T-helper 2 cell treated with Interferon-gamma antibody and Interleukin-4, amounts not matched to agents 5 μg/mL and 100 μg/mL, for 36 hours (primary cell): ENCODE measurements around the gene RBFOX2.
"Not testable (repeated sequence)": the region's sequence is repeated elsewhere in the genome, so short reads cannot be mapped to it uniquely, and the experiment has no call there.

Experiments
- DNase-seq: peaks from one replicate; pipeline ENCODE4 v3.0.0; 2021; ENCODE audit warnings: low spot score
- H3K27ac Mint-ChIP-seq: one replicate; pipeline ENCODE4 v1.8.0; 2021; ENCODE audit warnings: mild to moderate bottlenecking, mixed read lengths
- H3K27me3 Mint-ChIP-seq: one replicate; pipeline ENCODE4 v1.8.0; 2021; ENCODE audit warnings: low read depth, mixed read lengths
- H3K36me3 Mint-ChIP-seq: one replicate; pipeline ENCODE4 v1.8.0; 2021; ENCODE audit warnings: low read depth, mixed read lengths
- H3K4me1 Mint-ChIP-seq: one replicate; pipeline ENCODE4 v1.8.0; 2021; ENCODE audit warnings: low read depth, mixed read lengths
- H3K4me3 Mint-ChIP-seq: one replicate; pipeline ENCODE4 v1.8.0; 2022; ENCODE audit warnings: mild to moderate bottlenecking, moderate library complexity, mixed read lengths
- H3K9me3 Mint-ChIP-seq: one replicate; pipeline ENCODE4 v1.8.0; 2021; ENCODE audit warnings: mixed read lengths

The RBFOX2 gene

GRCh38 chr22:35791788-35792187 is 236.8 kb downstream of the RBFOX2 start:
- not testable (repeated sequence) for H3K4me3 Mint-ChIP-seq, H3K27me3 Mint-ChIP-seq, DNase-seq, H3K27ac Mint-ChIP-seq, H3K36me3 Mint-ChIP-seq, H3K9me3 Mint-ChIP-seq, H3K4me1 Mint-ChIP-seq

DNA sequence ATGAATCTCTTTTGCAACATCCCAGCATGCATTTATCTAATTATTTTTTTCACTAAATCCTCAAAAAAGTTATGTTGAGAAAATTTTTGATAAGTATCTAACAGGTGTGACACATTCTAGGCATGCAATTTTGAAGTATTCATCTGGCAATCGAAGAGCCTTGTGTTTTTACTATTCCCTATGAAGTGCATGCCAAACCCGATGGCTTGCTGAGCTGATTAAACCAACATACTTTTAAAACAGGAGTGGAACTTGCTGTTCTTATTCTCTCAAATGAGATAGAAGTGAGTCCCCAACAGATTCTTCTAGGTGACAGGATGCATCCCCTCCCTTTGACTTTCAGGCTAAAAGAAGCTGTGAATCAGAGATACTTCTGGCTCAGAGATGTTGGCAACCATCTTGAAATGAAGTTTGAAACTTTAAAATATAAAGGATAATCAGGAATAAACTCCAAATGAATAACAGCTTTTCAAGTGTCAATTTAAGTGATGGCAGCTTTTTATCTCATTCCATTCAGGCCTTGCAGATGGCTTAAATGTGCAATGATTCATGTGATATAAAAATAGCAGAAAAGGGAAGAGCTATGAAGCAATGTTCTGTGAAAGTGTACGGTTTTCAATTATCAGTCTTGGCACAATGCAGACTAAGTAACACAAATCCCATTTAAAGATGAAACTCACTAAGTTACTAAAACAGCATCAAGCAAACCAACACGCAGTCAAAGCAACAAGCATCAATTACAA is 243.3 kb downstream of the RBFOX2 start:
- Mint-ChIP-seq H3K4me3 (no peak overlapping the region), H3K36me3 (no peaks in the 10 kb centered on the region), H3K27me3 (no peaks in the 10 kb centered on the region), H3K4me1 (no peaks in the 10 kb centered on the region), H3K9me3 (no peaks in the 10 kb centered on the region), H3K27ac (no peak overlapping the region)
- DNase-seq: no peak

DNA sequence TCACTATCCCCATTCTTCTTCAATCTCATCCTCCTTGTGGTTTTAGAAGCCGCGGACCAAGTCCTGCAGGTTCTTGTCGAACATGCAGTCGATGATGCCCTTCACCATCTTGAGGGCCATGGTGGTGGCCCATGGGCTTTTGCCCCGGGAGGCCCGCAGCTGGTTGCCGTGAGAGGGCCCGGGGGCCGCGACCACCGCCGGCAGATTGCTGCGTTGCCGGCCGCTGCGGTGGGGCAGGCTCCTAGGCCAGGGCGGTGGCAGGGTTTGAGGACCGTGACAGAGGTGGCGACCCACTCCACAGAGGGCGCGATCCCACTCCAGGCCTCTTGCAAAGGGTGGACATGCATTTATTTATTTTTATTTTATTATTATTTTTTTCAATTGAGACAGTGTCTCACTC is 244.0 kb downstream of the RBFOX2 start:
- Mint-ChIP-seq H3K27me3 (no peaks in the 10 kb centered on the region), H3K4me3 (no peak overlapping the region), H3K4me1 (no peaks in the 10 kb centered on the region)

GRCh38 chr22:35783943-35784614 is 244.5 kb downstream of the RBFOX2 start:
- DNase-seq: no peak

More for the DNA sequence above, 244.0 kb downstream of the RBFOX2 start:
- DNase-seq: no peak
- no peak overlapping the region for H3K27ac Mint-ChIP-seq
- no peaks in the 10 kb centered on the region for H3K9me3 Mint-ChIP-seq
- no peaks in the 10 kb centered on the region for H3K36me3 Mint-ChIP-seq

DNA sequence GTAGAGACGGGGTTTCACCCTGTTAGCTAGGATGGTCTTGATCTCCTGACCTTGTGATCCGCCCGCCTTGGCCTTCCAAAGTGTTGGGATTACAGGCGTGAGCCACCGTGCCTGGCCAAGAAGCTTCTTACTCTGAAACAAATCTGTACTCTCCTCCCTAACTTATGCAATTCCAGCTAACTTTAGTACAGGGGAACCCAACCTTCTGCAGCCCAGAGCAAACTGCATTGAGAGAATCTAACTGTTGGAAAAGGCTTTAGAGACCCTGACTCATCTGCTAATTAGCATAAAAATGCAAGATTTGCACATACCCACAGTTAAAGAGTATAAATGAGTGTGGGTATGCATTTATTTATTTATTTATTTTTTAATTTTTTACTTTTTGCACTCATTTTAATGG is 246.1 kb downstream of the RBFOX2 start:
- no peak for DNase-seq
- H3K4me1 Mint-ChIP-seq: no peaks in the 10 kb centered on the region

More at GRCh38 chr22:35783943-35784614, 244.5 kb downstream of the RBFOX2 start:
- no peaks in the 10 kb centered on the region for H3K9me3 Mint-ChIP-seq
- H3K27ac Mint-ChIP-seq: no peak overlapping the region
- no peaks in the 10 kb centered on the region for H3K4me1 Mint-ChIP-seq
- H3K4me3 Mint-ChIP-seq: no peak overlapping the region
- H3K36me3 Mint-ChIP-seq: no peaks in the 10 kb centered on the region
- peaks cover 2% of the 10 kb centered on the region for H3K27me3 Mint-ChIP-seq

GRCh38 chr22:35781898-35782297 is 246.7 kb downstream of the RBFOX2 start:
- H3K4me1 Mint-ChIP-seq: no peaks in the 10 kb centered on the region
- H3K27me3 Mint-ChIP-seq: peaks cover 2% of the 10 kb centered on the region
- H3K36me3 Mint-ChIP-seq: no peaks in the 10 kb centered on the region
- no peak for DNase-seq
- H3K4me3 Mint-ChIP-seq: no peak overlapping the region
- no peaks in the 10 kb centered on the region for H3K9me3 Mint-ChIP-seq
- no peak overlapping the region for H3K27ac Mint-ChIP-seq

More for the DNA sequence above, 246.1 kb downstream of the RBFOX2 start:
- H3K9me3 Mint-ChIP-seq: no peaks in the 10 kb centered on the region
- H3K4me3 Mint-ChIP-seq: no peak overlapping the region
- H3K27me3 Mint-ChIP-seq: peaks cover 2% of the 10 kb centered on the region
- no peaks in the 10 kb centered on the region for H3K36me3 Mint-ChIP-seq
- H3K27ac Mint-ChIP-seq: no peak overlapping the region

GRCh38 chr22:35777335-35777975 is 251.2 kb downstream of the RBFOX2 start:
- H3K9me3 Mint-ChIP-seq: no peaks in the 10 kb centered on the region
- no peaks in the 10 kb centered on the region for H3K4me1 Mint-ChIP-seq
- peaks cover 14% of the 10 kb centered on the region for H3K27me3 Mint-ChIP-seq
- no peak overlapping the region for H3K4me3 Mint-ChIP-seq
- DNase-seq: no peak
- no peak overlapping the region for H3K27ac Mint-ChIP-seq
- no peaks in the 10 kb centered on the region for H3K36me3 Mint-ChIP-seq

GRCh38 chr22:35775339-35775738 is 253.3 kb downstream of the RBFOX2 start:
- DNase-seq: no peak
- Mint-ChIP-seq H3K27ac (no peak overlapping the region), H3K36me3 (no peaks in the 10 kb centered on the region), H3K9me3 (no peaks in the 10 kb centered on the region), H3K4me1 (no peaks in the 10 kb centered on the region), H3K27me3 (peaks cover 14% of the 10 kb centered on the region), H3K4me3 (no peak overlapping the region)

DNA sequence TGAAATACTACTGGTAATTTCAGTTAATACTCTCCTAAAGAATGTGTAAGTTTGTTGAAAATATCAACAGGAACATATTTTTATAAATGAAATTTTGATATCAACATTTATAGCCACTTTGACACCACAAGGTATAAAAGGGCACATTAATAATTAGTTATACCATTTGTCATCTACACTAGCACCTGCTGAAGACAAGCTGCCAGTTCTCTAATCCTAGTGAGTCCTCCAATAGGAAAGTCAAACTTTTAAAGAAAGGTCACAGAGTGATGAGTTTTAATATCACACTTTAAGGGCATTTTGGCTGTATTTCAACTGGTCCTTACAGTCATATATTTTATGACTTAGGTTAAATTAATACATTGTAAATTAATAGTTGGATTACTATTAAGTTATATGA is 258.6 kb downstream of the RBFOX2 start:
- Mint-ChIP-seq H3K9me3 (no peaks in the 10 kb centered on the region), H3K4me3 (no peak overlapping the region), H3K4me1 (no peaks in the 10 kb centered on the region), H3K27me3 (peaks cover 21% of the 10 kb centered on the region), H3K27ac (no peak overlapping the region), H3K36me3 (no peaks in the 10 kb centered on the region)
- no peak for DNase-seq

DNA sequence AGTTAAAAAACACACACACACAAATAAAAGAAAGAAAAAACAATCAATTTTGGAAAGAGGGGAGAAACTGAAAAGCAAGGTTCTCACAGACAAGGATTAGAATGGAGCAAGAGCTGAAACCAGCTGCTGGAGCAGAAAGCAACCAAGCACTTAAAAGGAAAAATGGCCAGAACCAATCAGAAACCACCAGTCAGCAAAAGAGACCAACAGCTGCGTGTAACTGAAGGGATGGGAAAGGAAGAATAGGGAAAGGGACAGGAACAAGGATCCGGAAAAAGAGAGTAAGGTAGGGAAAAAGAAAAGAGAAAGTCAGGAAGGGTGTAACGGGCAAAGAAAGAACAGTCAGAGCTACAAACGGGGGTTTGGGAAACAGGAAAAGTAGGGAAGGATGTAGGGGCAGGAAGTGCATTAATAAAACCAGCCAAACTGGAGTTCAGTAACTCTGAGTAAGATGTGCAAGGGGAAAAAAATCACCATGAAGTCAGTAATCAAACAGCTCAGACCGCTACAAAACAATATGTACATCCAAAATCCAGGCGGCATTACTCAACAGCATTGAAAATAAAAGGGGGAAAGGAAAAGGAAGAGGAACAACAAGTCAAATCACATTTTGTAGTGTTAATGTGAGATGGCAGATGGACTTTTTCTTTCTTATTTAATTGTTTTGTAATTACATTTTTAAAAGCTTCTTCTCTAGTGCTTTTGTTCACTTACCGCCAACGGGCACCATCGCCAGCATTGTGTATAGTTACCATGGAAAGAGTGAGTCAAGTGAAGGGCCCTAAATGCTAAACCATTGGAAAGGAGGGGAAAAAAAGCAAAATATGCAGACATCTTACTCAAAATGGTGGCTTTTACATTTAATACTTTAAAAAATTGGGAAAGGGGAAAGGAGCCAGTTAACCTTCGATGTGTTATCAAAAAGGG is 261.7 kb downstream of the RBFOX2 start:
- no peaks in the 10 kb centered on the region for H3K36me3 Mint-ChIP-seq
- no peaks in the 10 kb centered on the region for H3K4me1 Mint-ChIP-seq
- no peaks in the 10 kb centered on the region for H3K9me3 Mint-ChIP-seq
- H3K4me3 Mint-ChIP-seq: no peak overlapping the region
- peaks cover 17% of the 10 kb centered on the region for H3K27me3 Mint-ChIP-seq
- DNase-seq: no peak
- H3K27ac Mint-ChIP-seq: no peak overlapping the region

DNA sequence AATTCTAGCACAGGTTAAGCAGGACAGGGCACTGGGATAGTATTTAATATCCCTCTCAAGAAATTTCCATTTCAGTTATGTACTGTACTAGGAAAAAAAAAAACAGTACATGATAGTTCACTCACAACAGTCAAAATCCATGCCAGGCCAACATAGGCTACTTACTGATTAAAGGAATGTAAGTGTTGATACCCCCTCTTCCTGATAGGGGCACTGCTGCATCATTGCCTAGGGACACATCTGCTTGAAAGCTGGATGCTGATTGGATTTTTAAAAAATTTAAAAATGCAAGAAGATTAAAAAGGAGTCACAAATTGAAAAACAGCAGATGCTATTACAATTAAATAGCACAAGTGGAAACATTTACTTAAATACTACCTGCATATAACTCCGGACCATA is 267.6 kb downstream of the RBFOX2 start:
- Mint-ChIP-seq H3K4me1 (no peaks in the 10 kb centered on the region), H3K27me3 (peaks cover 3% of the 10 kb centered on the region), H3K9me3 (no peaks in the 10 kb centered on the region), H3K4me3 (no peak overlapping the region), H3K27ac (no peak overlapping the region), H3K36me3 (no peaks in the 10 kb centered on the region)
- no peak for DNase-seq

DNA sequence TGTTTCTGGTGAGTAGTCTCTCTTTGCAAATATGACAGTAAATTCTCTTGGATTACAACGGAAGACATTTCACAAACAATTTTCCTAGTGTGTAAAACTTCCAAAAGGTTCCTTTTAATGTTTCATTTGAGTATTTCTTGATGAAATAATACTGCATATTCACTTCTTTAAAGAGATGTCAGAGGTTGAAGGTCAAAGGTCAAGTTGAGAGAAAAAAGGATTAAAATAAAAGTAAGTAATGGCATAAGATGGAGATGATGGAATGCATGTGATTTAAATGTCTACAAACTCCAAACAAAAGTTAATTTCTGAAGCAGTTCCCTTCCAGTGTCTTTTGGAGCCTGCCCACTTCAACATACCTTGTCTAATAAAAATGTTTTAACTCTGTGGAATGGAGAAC is 270.2 kb downstream of the RBFOX2 start:
- H3K9me3 Mint-ChIP-seq: no peaks in the 10 kb centered on the region
- H3K27ac Mint-ChIP-seq: no peak overlapping the region
- peaks cover 5% of the 10 kb centered on the region for H3K4me1 Mint-ChIP-seq
- H3K4me3 Mint-ChIP-seq: no peak overlapping the region
- H3K27me3 Mint-ChIP-seq: no peaks in the 10 kb centered on the region
- DNase-seq: no peak
- no peaks in the 10 kb centered on the region for H3K36me3 Mint-ChIP-seq

GRCh38 chr22:35756722-35757121 is 271.9 kb downstream of the RBFOX2 start:
- H3K36me3 Mint-ChIP-seq: no peaks in the 10 kb centered on the region
- no peak overlapping the region for H3K27ac Mint-ChIP-seq
- H3K27me3 Mint-ChIP-seq: no peaks in the 10 kb centered on the region
- no peak overlapping the region for H3K4me3 Mint-ChIP-seq
- no peaks in the 10 kb centered on the region for H3K9me3 Mint-ChIP-seq
- no peak for DNase-seq
- H3K4me1 Mint-ChIP-seq: peaks cover 5% of the 10 kb centered on the region
